Vagina (tissue), 2 donors: ENCODE measurements around the gene KCNT2. TPM values are rescaled to one million over a fixed set of nuclear protein-coding genes. Genes with fewer than 3 reads are reported as not detected.

Source experiments
- DNase-seq, 2 donors: peaks; one replicate each; pipeline ENCODE4 v3.0.0-alpha.2; 2017; ENCODE audit errors: extremely low spot score in 2 of 2
- H3K27ac ChIP-seq: fragments of 200-600 bp; sonication (generic); one replicate; pipeline ENCODE4 v1.5.1; 2019
- H3K27me3 ChIP-seq: fragments of 200-600 bp; sonication (generic); one replicate; pipeline ENCODE4 v1.5.1; 2019
- H3K36me3 ChIP-seq, 2 donors: fragments of 200-600 bp; sonication (generic); one replicate each; pipeline ENCODE4 v1.5.1; 2017 to 2019
- H3K4me1 ChIP-seq: fragments of 200-600 bp; sonication (generic); one replicate; pipeline ENCODE4 v1.5.1; 2019
- H3K4me3 ChIP-seq, 2 donors: fragments of 200-600 bp; sonication (generic); 1 replicate in 1 of 2; 2 replicates in 1 of 2; pipeline ENCODE4 v1.5.1; 2016 to 2019
- H3K9me3 ChIP-seq: fragments of 200-600 bp; sonication (generic); one replicate; pipeline ENCODE4 v1.5.1; 2019
- CTCF ChIP-seq, 3 experiments: fragments of 450-650 bp in 2 of 3; fragments of 200-600 bp in 1 of 3; sonication (generic) in 1 of 3; IDR thresholded peaks; one replicate each; pipeline ENCODE4 v1.5.1; 2017 to 2019; ENCODE audit warnings: antibody characterized with exemption in 3 of 3, mild to moderate bottlenecking in 2 of 3, moderate library complexity in 2 of 3
- POLR2A ChIP-seq, 2 donors: fragments of 450-650 bp; IDR thresholded peaks; one replicate each; pipeline ENCODE4 v1.6.1; 2017; ENCODE audit warnings: antibody characterized with exemption in 2 of 2, mild to moderate bottlenecking in 2 of 2, moderate library complexity in 2 of 2
- POLR2AphosphoS5 ChIP-seq, 2 donors: sonication (generic); formaldehyde crosslinking; IDR thresholded peaks; one replicate each; pipeline ENCODE4 v1.9.0; 2017; ENCODE audit warnings: antibody characterized with exemption in 2 of 2, mild to moderate bottlenecking in 2 of 2, low read depth in 1 of 2; ENCODE audit not compliant: insufficient read depth in 1 of 2
- intact Hi-C: fragments of 100-400 bp; cut with DNase I; formaldehyde crosslinking; loops from one replicate; pipeline ENCODE4 v1.15.1; 2023
- total RNA-seq: library from RNA; depleted of rRNA; stranded (reverse); fragments of >200 nt; gene quantifications from one replicate; pipeline ENCODE4 v1.2.3, GENCODE V29; 2016

Gene KCNT2
- total RNA-seq: 1.2 TPM

GRCh38 chr1:196608390-196609369 is at the start of gene KCNT2:
Gene KCNT2 (minus strand): TSS chr1:196608440. CDS start chr1:196608309, 131 bp downstream.
- no peaks in the 10 kb centered on the region for H3K36me3 ChIP-seq
- no peaks in the 10 kb centered on the region for H3K27me3 ChIP-seq
- intact Hi-C loops: no loop called here
- H3K4me3 ChIP-seq: peak within 1 kb of the TSS; percentile 48 to 50
- peak within 1 kb of the TSS; percentile 61 for H3K27ac ChIP-seq
- H3K4me1 ChIP-seq: peaks cover 8% of the 10 kb centered on the region
- TF ChIP-seq POLR2AphosphoS5 (IDR thresholded peaks at IDR 0.05; ENCODE audit: insufficient read depth in 1 of 2, low read depth in 1 of 2) (peak in 1 of 2 donors; percentile 39), POLR2A (IDR thresholded peaks at IDR 0.05) (no peak)
- no peaks in the 10 kb centered on the region for H3K9me3 ChIP-seq
- no peak for DNase-seq

GRCh38 chr1:196655494-196655893 is 47.3 kb upstream of the KCNT2 start:
- intact Hi-C loops: no loop called here
- TF ChIP-seq POLR2AphosphoS5 (IDR thresholded peaks at IDR 0.05; ENCODE audit: insufficient read depth in 1 of 2, low read depth in 1 of 2): no peak
- TF ChIP-seq CTCF (IDR thresholded peaks at IDR 0.05): no peak
- TF ChIP-seq POLR2A (IDR thresholded peaks at IDR 0.05): no peak
- no peaks in the 10 kb centered on the region for H3K36me3 ChIP-seq
- H3K4me1 ChIP-seq: no peaks in the 10 kb centered on the region
- H3K27me3 ChIP-seq: no peaks in the 10 kb centered on the region
- no peak for DNase-seq
- H3K9me3 ChIP-seq: no peaks in the 10 kb centered on the region
- H3K4me3 ChIP-seq: no peak overlapping the region
- no peak overlapping the region for H3K27ac ChIP-seq

GRCh38 chr1:196655071-196655470 is 46.8 kb upstream of the KCNT2 start:
- Histone ChIP-seq H3K27ac (no peak overlapping the region), H3K4me3 (no peak overlapping the region), H3K9me3 (no peaks in the 10 kb centered on the region), H3K27me3 (no peaks in the 10 kb centered on the region), H3K4me1 (no peaks in the 10 kb centered on the region), H3K36me3 (no peaks in the 10 kb centered on the region)
- TF ChIP-seq CTCF (IDR thresholded peaks at IDR 0.05): no peak
- no peak for TF ChIP-seq POLR2AphosphoS5 (IDR thresholded peaks at IDR 0.05; ENCODE audit: insufficient read depth in 1 of 2, low read depth in 1 of 2)
- no peak for TF ChIP-seq POLR2A (IDR thresholded peaks at IDR 0.05)
- no peak for DNase-seq
- intact Hi-C loops: no loop called here

- no peak for DNase-seq
- H3K27ac ChIP-seq: no peak overlapping the region
- no peaks in the 10 kb centered on the region for H3K27me3 ChIP-seq
- H3K4me1 ChIP-seq: no peaks in the 10 kb centered on the region
- no peaks in the 10 kb centered on the region for H3K36me3 ChIP-seq
- H3K4me3 ChIP-seq: no peak overlapping the region
- TF ChIP-seq POLR2AphosphoS5 (IDR thresholded peaks at IDR 0.05; ENCODE audit: insufficient read depth in 1 of 2, low read depth in 1 of 2) (no peak), POLR2A (IDR thresholded peaks at IDR 0.05) (no peak), CTCF (IDR thresholded peaks at IDR 0.05) (no peak)
- intact Hi-C loops: no loop called here
- no peaks in the 10 kb centered on the region for H3K9me3 ChIP-seq
Observed at GRCh38 chr1:196654271-196654670, 46.0 kb upstream of the KCNT2 start.

GRCh38 chr1:196651637-196652215 is 43.5 kb upstream of the KCNT2 start, which contains the start of gene CFH:
Gene CFH (plus strand): TSS chr1:196652043. CDS start chr1:196652118, 75 bp downstream.
- intact Hi-C loops: no loop called here
- Histone ChIP-seq H3K27ac (peak within 1 kb of the TSS; percentile 8), H3K4me3 (peak within 1 kb of the TSS; percentile 10 to 16)

More at GRCh38 chr1:196651637-196652215, 43.5 kb upstream of the KCNT2 start, which contains the start of gene CFH:
- Histone ChIP-seq H3K27me3 (no peaks in the 10 kb centered on the region), H3K36me3 (no peaks in the 10 kb centered on the region), H3K4me1 (no peaks in the 10 kb centered on the region), H3K9me3 (no peaks in the 10 kb centered on the region)
- TF ChIP-seq POLR2A (IDR thresholded peaks at IDR 0.05) (no peak), CTCF (IDR thresholded peaks at IDR 0.05) (no peak), POLR2AphosphoS5 (IDR thresholded peaks at IDR 0.05; ENCODE audit: insufficient read depth in 1 of 2, low read depth in 1 of 2) (no peak)
- no peak for DNase-seq
